Right lobe of liver (tissue), 6 donors: ENCODE results near the gene PCNX2. TPM values are rescaled to one million over a fixed set of nuclear protein-coding genes. Genes with fewer than 3 reads are reported as not detected.
A peak's percentile ranks its signal among the peaks of the same experiment; 100 is the strongest.

Experiments
- ATAC-seq, 4 donors: fragments of 200-7000 bp; cut with Tn5 transposase; one replicate each; pipeline ENCODE4 v1.9.1; 2020; ENCODE audit warnings: mild to moderate bottlenecking in 4 of 4, moderate library complexity in 4 of 4
- DNase-seq, 3 donors: peaks; one replicate each; pipeline ENCODE4 v3.0.0-alpha.2; 2020
- H3K27ac ChIP-seq, 3 donors: fragments of 200-600 bp; one replicate each; pipeline ENCODE4 v1.8.0; 2022
- H3K27me3 ChIP-seq, 2 donors: fragments of 200-600 bp; one replicate each; pipeline ENCODE4 v1.8.0; 2022
- H3K36me3 ChIP-seq, 4 donors: fragments of 200-600 bp; sonication (generic) in 1 of 4; one replicate each; pipeline versions ENCODE4 v1.5.1 to v1.8.0; 2017 to 2022; ENCODE audit warnings: control low read depth in 1 of 4
- H3K4me1 ChIP-seq, 4 donors: fragments of 200-600 bp; sonication (generic) in 1 of 4; one replicate each; pipeline versions ENCODE4 v1.5.1 to v1.8.0; 2017 to 2022; ENCODE audit warnings: control low read depth in 1 of 4
- H3K4me3 ChIP-seq, 3 donors: fragments of 200-600 bp; one replicate each; pipeline ENCODE4 v1.8.0; 2022
- H3K9me3 ChIP-seq, 4 donors: fragments of 200-600 bp; sonication (generic) in 1 of 4; one replicate each; pipeline versions ENCODE4 v1.5.1 to v1.8.0; 2017 to 2022; ENCODE audit warnings: control low read depth in 1 of 4
- POLR2A ChIP-seq: fragments of 450-650 bp; IDR thresholded peaks from one replicate; pipeline ENCODE4 v1.6.1; 2017; ENCODE audit warnings: antibody characterized with exemption, mild to moderate bottlenecking
- WGBS: methylation state at CpG from one replicate; pipeline ENCODE4 v1.1.6; 2018; ENCODE audit warnings: low coverage, low lambda C conversion rate; ENCODE audit not compliant: insufficient coverage; ENCODE audit errors: missing lambda C conversion rate; 5-methylcytosine and 5-hydroxymethylcytosine counted together
- intact Hi-C, 2 donors: fragments of 100-400 bp; cut with DNase I; formaldehyde crosslinking; loops; one replicate each; pipeline versions ENCODE4 v1.11.2 to v1.14.1; 2022
- total RNA-seq, 6 experiments: library from RNA; depleted of rRNA in 2 of 6; stranded (reverse); fragments of >200 nt in 2 of 6; fragmentation: NEBNext Ultra II Directional in 3 of 6; extraction: Animal tissue kit (Norgen Biotek cat#: 25700) in 3 of 6; gene quantifications; one replicate each; pipeline versions ENCODE4 v1.1.0 to v1.2.4, GENCODE V29; 2016 to 2023
- TF ChIP-seq, protein P1 (sequence below), 4 donors: fragments of 200-600 bp in 3 of 4; fragments of 450-650 bp in 1 of 4; IDR thresholded peaks; one replicate each; pipeline versions ENCODE4 v1.5.1 to v1.8.0; 2016 to 2022; ENCODE audit warnings: antibody characterized with exemption in 4 of 4, mild to moderate bottlenecking in 2 of 4
- donor health status: DM: no; HTN: yes; CAD: no.
- donor health status: DM: no; HTN: no; CAD: no.
- donor health status: DM: no; HTN: no; CAD: no.
- donor health status: DM: no; HTN: yes; CAD: no.
- donor health status: DM: no; HTN: yes; CAD: no.

The PCNX2 gene
- total RNA-seq, 6 experiments from 2014 or later = 0.35 to 3.4 (median 0.82) TPM

DNA sequence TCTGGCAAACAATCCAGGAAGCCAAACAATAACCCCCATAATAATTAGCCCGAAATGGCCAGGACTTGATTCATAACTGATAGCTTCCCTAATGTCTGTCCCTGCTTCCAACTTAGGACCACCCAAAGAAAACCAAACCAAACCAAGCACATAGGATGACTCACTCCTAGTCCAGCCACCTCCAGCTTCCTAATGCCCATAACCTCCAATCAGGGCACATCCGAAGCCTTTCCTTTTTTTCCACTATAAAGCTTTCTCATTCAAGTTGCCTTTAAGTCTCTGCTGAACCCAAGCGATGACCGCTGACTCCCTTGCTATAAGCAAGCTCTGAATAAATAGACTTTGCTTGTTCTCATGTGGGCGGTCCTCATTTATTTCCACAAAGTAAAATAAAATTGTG is 40.4 kb downstream of the PCNX2 start:
- Histone ChIP-seq H3K27me3 (no peaks in the 10 kb centered on the region), H3K4me3 (no peak overlapping the region), H3K27ac (no peak overlapping the region), H3K9me3 (no peaks in the 10 kb centered on the region), H3K36me3 (no peaks in the 10 kb centered on the region), H3K4me1 (no peaks in the 10 kb centered on the region)
- TF ChIP-seq, protein P1, sequence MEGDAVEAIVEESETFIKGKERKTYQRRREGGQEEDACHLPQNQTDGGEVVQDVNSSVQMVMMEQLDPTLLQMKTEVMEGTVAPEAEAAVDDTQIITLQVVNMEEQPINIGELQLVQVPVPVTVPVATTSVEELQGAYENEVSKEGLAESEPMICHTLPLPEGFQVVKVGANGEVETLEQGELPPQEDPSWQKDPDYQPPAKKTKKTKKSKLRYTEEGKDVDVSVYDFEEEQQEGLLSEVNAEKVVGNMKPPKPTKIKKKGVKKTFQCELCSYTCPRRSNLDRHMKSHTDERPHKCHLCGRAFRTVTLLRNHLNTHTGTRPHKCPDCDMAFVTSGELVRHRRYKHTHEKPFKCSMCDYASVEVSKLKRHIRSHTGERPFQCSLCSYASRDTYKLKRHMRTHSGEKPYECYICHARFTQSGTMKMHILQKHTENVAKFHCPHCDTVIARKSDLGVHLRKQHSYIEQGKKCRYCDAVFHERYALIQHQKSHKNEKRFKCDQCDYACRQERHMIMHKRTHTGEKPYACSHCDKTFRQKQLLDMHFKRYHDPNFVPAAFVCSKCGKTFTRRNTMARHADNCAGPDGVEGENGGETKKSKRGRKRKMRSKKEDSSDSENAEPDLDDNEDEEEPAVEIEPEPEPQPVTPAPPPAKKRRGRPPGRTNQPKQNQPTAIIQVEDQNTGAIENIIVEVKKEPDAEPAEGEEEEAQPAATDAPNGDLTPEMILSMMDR (IDR thresholded peaks at IDR 0.05) = no peak
- no peak for TF ChIP-seq POLR2A
- intact Hi-C loops = no loop called here
- ATAC-seq = no peak
- WGBS = 87% methylated on average over 4 of the region's 5 CpGs
- no peak for DNase-seq

DNA sequence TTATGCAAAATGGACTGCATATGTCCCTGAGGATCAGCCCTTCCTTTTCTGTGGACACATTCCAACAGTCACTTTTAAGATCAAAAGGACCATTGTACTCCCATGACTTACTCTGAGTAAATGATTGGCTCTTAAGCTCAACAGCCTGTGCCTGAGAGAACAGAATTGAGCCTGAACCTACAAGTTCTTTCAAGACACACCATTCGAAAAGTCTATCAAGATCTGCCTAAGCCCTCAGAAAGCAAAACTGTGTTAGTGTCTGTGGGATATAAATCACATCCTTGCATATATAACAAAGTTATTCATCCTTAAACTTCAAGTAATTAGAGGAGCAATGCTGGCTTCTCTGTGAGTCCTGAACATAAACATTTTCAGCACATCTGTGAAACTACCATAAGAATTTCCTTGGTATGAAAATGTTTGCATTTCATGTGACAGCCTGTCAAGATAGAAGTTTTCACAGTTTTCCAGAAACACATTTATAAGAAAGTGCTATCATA is 41.6 kb downstream of the PCNX2 start:
- TF ChIP-seq POLR2A = no peak
- TF ChIP-seq, protein P1 (IDR thresholded peaks at IDR 0.05) = no peak
- Histone ChIP-seq H3K27me3 (no peaks in the 10 kb centered on the region), H3K36me3 (no peaks in the 10 kb centered on the region), H3K9me3 (no peaks in the 10 kb centered on the region), H3K4me1 (no peaks in the 10 kb centered on the region), H3K27ac (no peak overlapping the region), H3K4me3 (no peak overlapping the region)
- no peak for DNase-seq
- intact Hi-C loops = no loop called here
- no peak for ATAC-seq
- WGBS = 50% methylated on average over 1 of the region's 1 CpG

DNA sequence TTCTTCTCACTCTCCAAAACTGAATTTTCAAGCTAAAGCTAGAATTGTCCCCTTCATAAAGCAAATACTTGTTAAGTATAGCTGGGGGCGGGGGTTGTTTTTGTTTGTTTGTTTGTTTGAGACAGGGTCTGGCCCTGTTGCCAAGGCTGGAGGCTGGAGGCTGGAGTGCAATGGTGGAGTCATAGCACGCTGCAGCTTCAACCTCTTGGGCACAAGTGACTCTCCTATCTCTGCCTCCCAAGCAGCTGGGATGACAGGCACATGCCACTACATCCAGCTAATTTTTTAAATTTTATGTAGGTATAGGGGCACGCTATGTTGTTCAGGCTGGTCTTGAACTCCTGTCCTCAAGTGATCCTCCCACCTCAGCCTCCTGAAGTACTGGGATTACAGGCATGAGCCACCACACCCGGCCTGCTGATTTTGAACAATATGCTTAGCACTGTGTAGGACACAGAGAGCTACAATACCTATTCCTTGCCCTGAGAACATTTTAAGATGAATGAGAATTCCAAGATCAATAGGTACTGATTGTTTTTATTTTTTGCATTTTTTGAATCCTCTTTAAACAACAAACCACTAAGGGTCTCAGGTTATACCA is 42.2 kb downstream of the PCNX2 start:
- Histone ChIP-seq H3K36me3 (no peaks in the 10 kb centered on the region), H3K4me1 (no peaks in the 10 kb centered on the region), H3K9me3 (no peaks in the 10 kb centered on the region), H3K27me3 (no peaks in the 10 kb centered on the region), H3K4me3 (no peak overlapping the region), H3K27ac (no peak overlapping the region)
- TF ChIP-seq, protein P1 (IDR thresholded peaks at IDR 0.05) = no peak
- no peak for TF ChIP-seq POLR2A
- intact Hi-C loops = no loop called here
- DNase-seq (no peak), ATAC-seq (no peak)
- WGBS = 71% methylated on average over 3 of the region's 4 CpGs

DNA sequence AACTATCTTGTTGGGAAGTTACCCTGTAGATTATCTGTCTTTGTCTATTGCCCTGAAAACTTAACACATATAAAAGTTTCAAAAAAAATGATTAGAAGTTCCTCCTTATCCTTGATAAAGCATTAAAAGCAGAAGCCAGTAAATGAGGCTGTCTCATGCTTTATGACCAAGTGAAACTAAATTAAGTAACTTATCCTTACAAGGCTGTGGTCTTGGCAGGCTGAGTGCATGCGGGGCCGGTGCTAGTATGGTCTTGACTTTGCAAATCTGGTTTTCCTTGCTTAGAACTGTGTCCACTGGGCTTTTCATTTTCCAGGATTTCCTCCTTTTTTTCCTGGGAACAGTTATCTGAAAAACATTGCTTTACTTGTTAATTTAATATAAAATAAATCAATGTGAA is 43.1 kb downstream of the PCNX2 start:
- peak in 2 of 4 donors; percentile 33 to 53 for ATAC-seq

More for the DNA sequence above, 43.1 kb downstream of the PCNX2 start:
- DNase-seq = no peak
- Histone ChIP-seq H3K4me1 (no peaks in the 10 kb centered on the region), H3K36me3 (no peaks in the 10 kb centered on the region), H3K27me3 (no peaks in the 10 kb centered on the region), H3K4me3 (no peak overlapping the region), H3K27ac (no peak overlapping the region), H3K9me3 (no peaks in the 10 kb centered on the region)
- no peak for TF ChIP-seq POLR2A
- TF ChIP-seq, protein P1 (IDR thresholded peaks at IDR 0.05) = no peak
- 42% methylated on average over 2 of the region's 2 CpGs for WGBS
- intact Hi-C loops = no loop called here
